Fibroblast of the conjunctiva (primary cell): Measurements from ENCODE around the gene PRR18.
"Not testable (repeated sequence)": the region's sequence is repeated elsewhere in the genome, so short reads cannot be mapped to it uniquely, and the experiment has no call there.

Experiments used
- DNase-seq: peaks from one replicate; pipeline ENCODE4 v3.0.0-alpha.2; 2010; ENCODE audit warnings: low read depth

Gene PRR18

DNA sequence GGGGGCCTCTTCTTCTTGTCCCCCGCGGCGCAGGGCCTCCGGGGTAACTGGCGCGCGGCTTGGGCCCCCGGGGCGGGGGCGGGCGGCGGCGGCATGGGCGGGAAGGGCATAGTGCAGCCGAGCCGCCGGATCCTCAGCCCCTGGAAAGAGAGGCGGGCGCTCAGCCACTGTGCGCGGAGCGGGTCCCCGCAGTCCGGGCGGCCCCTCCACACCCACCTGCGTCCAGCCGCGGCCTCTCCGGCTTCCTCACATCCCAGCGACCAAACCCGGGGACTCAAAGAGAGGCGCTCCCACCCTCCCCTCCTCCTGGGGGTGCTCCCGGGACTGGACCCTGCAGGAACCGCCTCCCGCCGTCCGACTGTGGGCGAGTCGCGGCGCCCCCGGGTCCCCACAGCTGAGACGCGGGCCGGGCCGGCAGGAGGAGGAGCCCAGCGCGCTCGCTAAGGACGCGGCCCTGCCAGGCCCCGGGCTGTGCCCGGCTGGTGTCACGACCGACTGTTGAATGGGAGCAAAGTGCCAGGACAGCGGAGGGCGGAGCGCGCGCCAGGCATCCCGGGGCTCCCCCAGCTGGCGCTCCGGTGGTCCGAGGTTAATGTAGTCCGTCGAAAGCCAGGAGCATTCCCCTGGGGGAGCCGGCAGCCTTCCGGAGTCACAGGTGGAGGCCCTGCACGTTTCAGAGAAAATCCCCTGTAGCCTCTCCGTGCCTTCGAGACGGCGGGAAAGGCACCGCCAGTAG lies at the start of gene PRR18:
Gene PRR18, minus strand, starts transcription at position 360 of the 736 bp plus-strand sequence. Its CDS starts 250 bp downstream, at position 110.
- no peak for DNase-seq

DNA sequence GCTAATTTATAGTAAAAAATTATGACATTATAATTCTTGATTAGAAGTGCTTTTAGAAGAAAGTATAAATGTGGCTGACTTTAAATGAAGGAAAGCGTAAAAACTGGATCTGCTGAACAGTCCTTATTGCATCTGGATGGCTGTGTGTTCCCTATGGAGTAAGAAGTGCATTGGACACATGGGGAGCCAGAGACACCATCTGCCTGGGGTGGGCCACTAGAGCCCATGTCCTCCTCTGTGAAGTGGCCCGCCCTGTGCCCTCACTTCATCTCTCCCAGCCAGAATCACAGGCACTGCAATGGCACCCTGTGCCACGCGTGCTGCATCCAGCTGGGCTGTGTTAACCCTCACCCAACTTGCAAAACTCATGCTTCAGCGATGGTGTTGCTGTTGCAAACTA lies 47.4 kb upstream of the PRR18 start:
- DNase-seq = no peak

DNA sequence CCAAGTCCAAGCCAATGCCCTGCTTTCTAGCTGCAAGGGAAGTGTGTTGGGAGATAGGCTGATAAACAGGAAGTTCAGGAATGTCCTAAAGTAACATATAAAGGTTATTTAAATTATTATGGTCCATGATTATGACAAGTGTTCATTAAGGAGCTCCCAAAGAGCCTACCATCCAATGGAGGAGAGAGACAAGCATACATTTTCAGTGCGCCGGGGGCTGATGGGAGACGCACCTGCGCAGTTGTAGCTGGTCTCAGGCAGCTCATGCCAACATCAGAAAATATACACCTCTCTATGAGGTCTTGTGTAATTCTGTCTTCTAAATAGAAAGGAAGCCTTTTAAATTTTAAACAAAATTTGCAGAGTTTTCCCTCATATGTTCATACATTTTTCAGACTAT lies 46.8 kb upstream of the PRR18 start:
- DNase-seq = no peak

DNA sequence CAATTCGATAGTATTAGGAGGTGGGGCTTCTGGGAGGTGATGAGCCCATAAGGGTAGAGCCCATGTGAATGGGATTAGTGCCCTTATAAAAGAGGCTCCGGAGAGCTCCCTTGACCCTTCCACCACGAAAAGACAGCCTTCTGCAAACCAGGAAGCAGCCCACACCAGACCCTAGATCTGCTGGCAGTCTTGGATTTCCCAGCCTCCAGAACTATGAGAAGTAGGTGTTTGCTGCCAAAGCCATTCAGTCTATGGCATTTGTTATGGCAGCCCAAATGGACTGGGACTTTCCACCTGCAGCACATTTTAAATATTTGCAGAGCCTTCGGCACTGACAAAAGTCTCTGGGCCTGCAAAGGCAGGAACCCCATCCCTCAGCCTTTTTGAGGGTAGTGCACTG lies 46.0 kb upstream of the PRR18 start:
- no peak for DNase-seq

DNA sequence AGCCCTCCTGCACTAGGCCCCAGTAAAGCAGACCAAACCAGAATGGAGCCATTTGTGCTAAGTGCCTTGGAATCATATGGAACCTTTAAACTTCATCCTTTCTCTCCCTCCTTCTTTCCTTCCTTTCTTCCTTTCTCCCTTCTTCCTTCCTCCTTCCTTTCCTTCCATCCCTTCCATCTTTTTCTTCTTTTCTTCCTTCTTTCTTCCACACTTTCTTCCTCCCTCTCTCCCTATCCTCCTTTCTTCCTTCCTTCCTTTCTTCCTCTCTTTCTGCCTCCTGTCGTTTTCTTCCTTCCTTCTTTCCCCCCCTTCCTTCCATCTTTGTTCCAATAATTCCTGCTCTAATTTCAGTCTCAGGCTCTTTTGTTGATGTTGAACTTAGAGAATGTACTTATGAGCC lies 45.3 kb upstream of the PRR18 start:
- DNase-seq = no peak

GRCh38 chr6:166352923-166353322 lies 44.7 kb upstream of the PRR18 start:
- no peak for DNase-seq

DNA sequence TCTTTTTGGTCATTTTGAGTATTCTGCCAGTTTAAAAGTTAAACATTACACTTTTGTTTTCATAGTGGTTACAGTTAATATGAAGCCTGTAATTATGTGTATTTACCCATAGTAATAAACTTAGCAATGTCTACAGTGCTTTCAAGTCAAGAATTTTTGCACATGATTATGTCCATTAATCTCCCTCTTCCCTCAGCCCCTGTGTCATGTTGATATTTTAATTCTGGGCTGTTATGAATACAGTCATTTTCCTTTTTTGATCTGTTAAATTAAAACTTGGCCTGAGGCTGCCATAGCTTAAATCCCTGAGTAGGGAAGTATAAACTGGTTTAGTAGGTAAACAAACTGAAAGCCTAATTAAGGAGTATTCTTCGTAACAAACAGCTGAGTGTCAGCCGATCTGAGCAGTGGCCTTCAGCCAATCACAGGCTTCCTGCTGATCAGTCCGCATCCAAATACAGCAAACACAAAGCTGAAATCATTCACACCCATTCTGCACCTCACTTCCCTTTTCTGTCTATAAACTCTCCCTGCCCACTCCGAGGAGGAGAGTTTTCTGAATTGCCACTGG lies 43.6 kb upstream of the PRR18 start:
- DNase-seq = no peak

- DNase-seq = no peak
These were observed 40.2 kb upstream of the PRR18 start for GRCh38 chr6:166348305-166348949.

GRCh38 chr6:166346965-166347364 lies 38.8 kb upstream of the PRR18 start:
- no peak for DNase-seq

- no peak for DNase-seq
These were observed 38.3 kb upstream of the PRR18 start for GRCh38 chr6:166346449-166346848.

- not testable (repeated sequence) for DNase-seq
These were observed 37.5 kb upstream of the PRR18 start for GRCh38 chr6:166345672-166346071.

GRCh38 chr6:166344921-166345320 lies 36.7 kb upstream of the PRR18 start:
- DNase-seq = not testable (repeated sequence)

DNA sequence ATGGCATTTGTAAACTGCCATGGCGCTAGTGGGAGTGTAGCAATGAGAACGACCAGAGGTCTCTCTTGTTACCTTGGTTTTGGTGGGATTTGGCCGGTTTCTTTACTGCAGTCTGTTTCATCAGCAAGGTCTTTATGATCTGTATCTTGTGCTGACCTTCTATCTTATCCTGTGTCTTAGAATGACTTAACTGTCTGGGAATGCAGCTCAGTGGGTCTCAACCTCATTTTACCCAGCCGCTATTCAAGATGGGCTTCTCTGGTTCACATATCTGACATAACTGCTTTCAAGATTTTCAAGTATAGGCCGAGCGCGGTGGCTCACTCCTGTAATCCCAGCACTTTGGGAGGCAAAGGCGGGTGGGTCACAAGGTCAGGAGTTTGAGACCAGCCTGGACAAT lies 36.0 kb upstream of the PRR18 start:
- DNase-seq = no peak

GRCh38 chr6:166343150-166343487 lies 34.9 kb upstream of the PRR18 start:
- no peak for DNase-seq

- peak; percentile 53 for DNase-seq
These were observed 34.4 kb upstream of the PRR18 start, which contains the start of gene SFT2D1 for GRCh38 chr6:166342349-166343149. Gene SFT2D1 (minus strand): TSS chr6:166342545. CDS start chr6:166342481, 64 bp downstream.

- DNase-seq = no peak
These were observed 33.8 kb upstream of the PRR18 start for GRCh38 chr6:166341977-166342348.

- DNase-seq = no peak
These were observed 33.3 kb upstream of the PRR18 start for GRCh38 chr6:166341464-166341863.

DNA sequence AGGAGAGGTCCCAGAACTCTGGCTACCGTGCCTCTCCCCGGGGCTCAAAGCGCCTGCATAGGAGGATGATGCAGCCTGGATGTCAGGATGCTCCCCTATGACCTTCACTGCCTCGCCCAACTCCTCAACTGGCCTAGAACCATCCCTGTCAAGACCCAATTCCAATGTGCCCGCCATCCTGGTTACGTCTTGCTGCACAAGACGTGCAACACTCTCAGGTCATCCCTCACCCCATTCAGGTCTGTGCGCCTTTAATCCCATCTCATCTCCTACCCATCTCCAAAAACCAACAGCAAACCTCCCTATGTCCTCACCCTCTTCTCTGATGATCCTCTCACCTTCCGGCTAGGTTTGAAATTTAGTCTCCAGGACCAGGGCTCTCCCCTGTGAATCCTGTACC lies 30.7 kb upstream of the PRR18 start:
- no peak for DNase-seq

DNA sequence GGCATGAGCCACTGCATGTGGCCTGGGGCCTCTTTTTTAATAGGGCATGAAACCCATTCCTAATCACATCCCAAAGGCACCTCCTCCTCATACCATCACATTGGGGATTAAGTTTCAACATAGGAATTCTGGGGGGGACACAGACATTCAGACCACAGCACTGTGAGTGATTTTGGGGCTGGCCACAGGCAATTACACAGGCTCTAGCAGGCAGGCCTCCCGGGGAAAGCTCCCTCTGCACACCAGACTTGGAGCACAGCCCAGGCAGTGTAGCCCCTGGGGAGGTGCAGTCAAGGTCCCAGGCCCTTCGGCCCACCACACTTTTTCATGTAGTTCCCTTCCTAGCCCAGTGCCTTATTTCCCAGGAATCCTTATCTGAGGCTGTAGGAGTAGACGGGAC lies 28.7 kb upstream of the PRR18 start:
- DNase-seq = no peak

- DNase-seq = no peak
These were observed 27.4 kb upstream of the PRR18 start for GRCh38 chr6:166335378-166336302.

GRCh38 chr6:166334878-166335277 lies 26.7 kb upstream of the PRR18 start:
- no peak for DNase-seq
